Osteoblast (primary cell): ENCODE measurements around the gene NPTN. TPM values are rescaled to one million over a fixed set of nuclear protein-coding genes. Genes with fewer than 3 reads are reported as not detected.

ENCODE experiments used
- DNase-seq: peaks from one replicate; pipeline ENCODE4 v3.0.0; 2011; ENCODE audit warnings: low spot score, mixed read lengths; ENCODE audit not compliant: insufficient read length; ENCODE audit errors: missing footprints
- H2AFZ ChIP-seq: 2 replicates; pipeline ENCODE4 v1.6.0; 2011; ENCODE audit warnings: mild to moderate bottlenecking, low read length
- H3K27ac ChIP-seq: 2 replicates; pipeline ENCODE4 v1.5.1; 2011; ENCODE audit warnings: mild to moderate bottlenecking, low read depth, low read length, moderate library complexity
- H3K27me3 ChIP-seq: 2 replicates; pipeline ENCODE4 v1.6.0; 2012; ENCODE audit warnings: mild to moderate bottlenecking, control low read depth, inconsistent platforms, low read length, moderate library complexity; ENCODE audit not compliant: insufficient read depth
- H3K36me3 ChIP-seq: 2 replicates; pipeline ENCODE4 v1.5.1; 2011; ENCODE audit warnings: mild to moderate bottlenecking, low read length, control low read depth, moderate library complexity; ENCODE audit not compliant: insufficient read depth
- H3K4me1 ChIP-seq: 2 replicates; pipeline ENCODE4 v1.5.1; 2011; ENCODE audit warnings: mild to moderate bottlenecking, low read length, control low read depth, moderate library complexity; ENCODE audit not compliant: insufficient read depth
- H3K4me2 ChIP-seq: 2 replicates; pipeline ENCODE4 v1.6.0; 2011; ENCODE audit warnings: mild to moderate bottlenecking, low read length; ENCODE audit not compliant: insufficient read depth
- H3K4me3 ChIP-seq: fragments of 200-600 bp; sonication (generic); 3 replicates; pipeline ENCODE4 v1.5.1; 2012; ENCODE audit warnings: mild to moderate bottlenecking, low read length, inconsistent platforms; ENCODE audit not compliant: insufficient read depth
- H3K79me2 ChIP-seq: 2 replicates; pipeline ENCODE4 v1.6.0; 2012; ENCODE audit warnings: mild to moderate bottlenecking, low read length, control low read depth, inconsistent platforms; ENCODE audit not compliant: insufficient read depth
- H3K9me3 ChIP-seq: 2 replicates; pipeline ENCODE4 v1.5.1; 2011; ENCODE audit warnings: low read depth, low read length, control low read depth
- H4K20me1 ChIP-seq: 2 replicates; pipeline ENCODE4 v1.6.0; 2012; ENCODE audit warnings: mild to moderate bottlenecking, low read length, control low read depth; ENCODE audit not compliant: insufficient read depth
- CTCF ChIP-seq: IDR thresholded peaks from 2 replicates; pipeline ENCODE4 v1.5.1; 2011; ENCODE audit warnings: mild to moderate bottlenecking, low read depth, low read length, moderate library complexity; ENCODE audit errors: extremely low read depth
- total RNA-seq: library from RNA; depleted of rRNA; stranded (reverse); fragments of >200 nt; gene quantifications from 2 replicates; pipeline ENCODE4 v1.2.3, GENCODE V29; 2012

NPTN gene
- total RNA-seq, 1 donor: 130 TPM

GRCh38 chr15:73680549-73680948 is 47.4 kb upstream of the NPTN start:
- peaks cover 19% of the 10 kb centered on the region for H3K4me1 ChIP-seq
- no peak for DNase-seq

GRCh38 chr15:73679964-73680363 is 46.8 kb upstream of the NPTN start:
- TF ChIP-seq CTCF: no peak
- Histone ChIP-seq H3K79me2 (peaks cover 3% of the 10 kb centered on the region), H3K4me2 (no peak overlapping the region), H3K27ac (no peak overlapping the region), H2AFZ (no peak overlapping the region), H3K9me3 (no peaks in the 10 kb centered on the region), H3K4me1 (peaks cover 17% of the 10 kb centered on the region), H4K20me1 (no peaks in the 10 kb centered on the region), H3K4me3 (no peak overlapping the region), H3K27me3 (peaks cover 10% of the 10 kb centered on the region), H3K36me3 (no peaks in the 10 kb centered on the region)
- no peak for DNase-seq

More at GRCh38 chr15:73680549-73680948, 47.4 kb upstream of the NPTN start:
- H3K27ac ChIP-seq: no peak overlapping the region
- no peak overlapping the region for H3K4me3 ChIP-seq
- peaks cover 9% of the 10 kb centered on the region for H3K79me2 ChIP-seq
- no peaks in the 10 kb centered on the region for H3K36me3 ChIP-seq
- peaks cover 6% of the 10 kb centered on the region for H3K27me3 ChIP-seq
- H4K20me1 ChIP-seq: peaks cover under 1% of the 10 kb centered on the region
- no peaks in the 10 kb centered on the region for H3K9me3 ChIP-seq
- no peak overlapping the region for H3K4me2 ChIP-seq
- TF ChIP-seq CTCF: no peak
- H2AFZ ChIP-seq: no peak overlapping the region

GRCh38 chr15:73679180-73679579 is 46.0 kb upstream of the NPTN start:
- Histone ChIP-seq H3K79me2 (no peaks in the 10 kb centered on the region), H3K4me1 (peaks cover 17% of the 10 kb centered on the region), H4K20me1 (no peaks in the 10 kb centered on the region), H3K27me3 (peaks cover 13% of the 10 kb centered on the region), H3K36me3 (no peaks in the 10 kb centered on the region), H3K27ac (no peak overlapping the region), H2AFZ (no peak overlapping the region), H3K9me3 (no peaks in the 10 kb centered on the region), H3K4me3 (no peak overlapping the region), H3K4me2 (no peak overlapping the region)
- DNase-seq: no peak
- TF ChIP-seq CTCF: no peak

GRCh38 chr15:73678498-73678897 is 45.3 kb upstream of the NPTN start:
- H3K27me3 ChIP-seq: peaks cover 20% of the 10 kb centered on the region
- H3K9me3 ChIP-seq: no peaks in the 10 kb centered on the region
- H3K27ac ChIP-seq: no peak overlapping the region
- H3K4me1 ChIP-seq: peaks cover 16% of the 10 kb centered on the region
- H3K4me3 ChIP-seq: no peak overlapping the region
- H3K36me3 ChIP-seq: no peaks in the 10 kb centered on the region
- H3K4me2 ChIP-seq: no peak overlapping the region
- H3K79me2 ChIP-seq: no peaks in the 10 kb centered on the region
- TF ChIP-seq CTCF: no peak
- peak; percentile 26 for DNase-seq
- no peaks in the 10 kb centered on the region for H4K20me1 ChIP-seq
- H2AFZ ChIP-seq: no peak overlapping the region
